ENCODE data around the gene MINK1. TPM values are rescaled to one million over a fixed set of nuclear protein-coding genes. Genes with fewer than 3 reads are reported as not detected.

MINK1 gene
- total RNA-seq, 2 donors from 2014 or later = 44.0 to 45.0 TPM

- no peak overlapping the region for H3K4me3 ChIP-seq
- H3K27ac ChIP-seq = no peak overlapping the region
- ATAC-seq (ENCODE audit: insufficient number of reproducible peaks, low FRiP score, low read depth) (no peak), DNase-seq (ENCODE audit: low spot score) (no peak)
- H3K36me3 ChIP-seq = peaks cover 30% of the 10 kb centered on the region
- H3K27me3 ChIP-seq (replicated peaks; ENCODE audit: insufficient read depth) = no peaks in the 10 kb centered on the region
- H3K9me3 ChIP-seq = no peaks in the 10 kb centered on the region
- TF ChIP-seq CTCF (IDR thresholded peaks at IDR 0.05) = peak; percentile 54
- H3K4me1 ChIP-seq (ENCODE audit: control insufficient read depth in 1 of 2, low read depth in 2 of 2) = no peaks in the 10 kb centered on the region
Measured at GRCh38 chr17:4881761-4882555, 48.8 kb downstream of the MINK1 start.

- H3K27ac ChIP-seq = no peak overlapping the region
- H3K4me3 ChIP-seq = no peak overlapping the region
- no peak for TF ChIP-seq CTCF (IDR thresholded peaks at IDR 0.05)
- no peak for DNase-seq (ENCODE audit: low spot score)
- no peaks in the 10 kb centered on the region for H3K4me1 ChIP-seq (ENCODE audit: control insufficient read depth in 1 of 2, low read depth in 2 of 2)
- peaks cover 29% of the 10 kb centered on the region for H3K36me3 ChIP-seq
- no peak for ATAC-seq (ENCODE audit: insufficient number of reproducible peaks, low FRiP score, low read depth)
- no peaks in the 10 kb centered on the region for H3K27me3 ChIP-seq (replicated peaks; ENCODE audit: insufficient read depth)
- no peaks in the 10 kb centered on the region for H3K9me3 ChIP-seq
Measured at GRCh38 chr17:4884489-4884888, 51.3 kb downstream of the MINK1 start.

GRCh38 chr17:4886830-4887229 is 53.7 kb downstream of the MINK1 start:
- Histone ChIP-seq H3K27ac (no peak overlapping the region), H3K9me3 (no peaks in the 10 kb centered on the region), H3K4me3 (no peak overlapping the region), H3K4me1 (ENCODE audit: control insufficient read depth in 1 of 2, low read depth in 2 of 2) (no peaks in the 10 kb centered on the region), H3K27me3 (replicated peaks; ENCODE audit: insufficient read depth) (no peaks in the 10 kb centered on the region), H3K36me3 (peaks cover 50% of the 10 kb centered on the region)
- ATAC-seq (ENCODE audit: insufficient number of reproducible peaks, low FRiP score, low read depth) = no peak
- no peak for TF ChIP-seq CTCF (IDR thresholded peaks at IDR 0.05)
- no peak for DNase-seq (ENCODE audit: low spot score)

GRCh38 chr17:4887581-4887980 is 54.4 kb downstream of the MINK1 start:
- no peak for DNase-seq (ENCODE audit: low spot score)
- Histone ChIP-seq H3K27me3 (replicated peaks; ENCODE audit: insufficient read depth) (no peaks in the 10 kb centered on the region), H3K27ac (no peak overlapping the region), H3K9me3 (no peaks in the 10 kb centered on the region), H3K4me1 (ENCODE audit: control insufficient read depth in 1 of 2, low read depth in 2 of 2) (no peaks in the 10 kb centered on the region), H3K36me3 (peaks cover 56% of the 10 kb centered on the region), H3K4me3 (no peak overlapping the region)
- no peak for TF ChIP-seq CTCF (IDR thresholded peaks at IDR 0.05)
- no peak for ATAC-seq (ENCODE audit: insufficient number of reproducible peaks, low FRiP score, low read depth)

- H3K36me3 ChIP-seq = peaks cover 68% of the 10 kb centered on the region
- ATAC-seq (ENCODE audit: insufficient number of reproducible peaks, low FRiP score, low read depth) = no peak
- no peak for TF ChIP-seq CTCF (IDR thresholded peaks at IDR 0.05)
Measured at GRCh38 chr17:4891411-4892410, 58.6 kb downstream of the MINK1 start.

More at GRCh38 chr17:4891411-4892410, 58.6 kb downstream of the MINK1 start:
- Histone ChIP-seq H3K4me3 (no peak overlapping the region), H3K27ac (no peak overlapping the region), H3K9me3 (no peaks in the 10 kb centered on the region), H3K27me3 (replicated peaks; ENCODE audit: insufficient read depth) (no peaks in the 10 kb centered on the region), H3K4me1 (ENCODE audit: control insufficient read depth in 1 of 2, low read depth in 2 of 2) (no peaks in the 10 kb centered on the region)
- no peak for DNase-seq (ENCODE audit: low spot score)

Data from thoracic aorta (tissue), 2 donors.